ENCODE results near the gene TMEM242.

GRCh38 chr6:157246771-157247484 is 76.4 kb downstream of the TMEM242 start:
- TF ChIP-seq POLR2A (IDR thresholded peaks at IDR 0.05) (no peak), CTCF (IDR thresholded peaks at IDR 0.05 in 8 of 11, conservative IDR thresholded peaks at IDR 0.05 in 3 of 11) (no peak)

Measured in spleen (tissue), 7 donors.